Parathyroid adenoma (tissue), 2 donors: Measurements from ENCODE around the gene EXOSC6.

Experiments
- H2AFZ ChIP-seq: fragments of 300-600 bp; sonication (generic); one replicate; pipeline ENCODE4 v1.7.0; 2017; ENCODE audit warnings: antibody characterized with exemption, mild to moderate bottlenecking
- H3K27ac ChIP-seq: fragments of 300-600 bp; sonication (generic); one replicate; pipeline ENCODE4 v1.7.0; 2017
- H3K27me3 ChIP-seq: fragments of 300-600 bp; sonication (generic); one replicate; pipeline ENCODE4 v1.7.0; 2017; ENCODE audit warnings: low read length; ENCODE audit not compliant: control insufficient read depth, insufficient read depth
- H3K36me3 ChIP-seq: fragments of 300-600 bp; sonication (generic); one replicate; pipeline ENCODE4 v1.7.0; 2017; ENCODE audit warnings: low read length; ENCODE audit not compliant: control insufficient read depth, insufficient read depth
- H3K4me1 ChIP-seq: fragments of 300-600 bp; sonication (generic); one replicate; pipeline ENCODE4 v1.7.0; 2017; ENCODE audit warnings: control low read depth
- H3K4me2 ChIP-seq: fragments of 300-600 bp; sonication (generic); one replicate; pipeline ENCODE4 v1.7.0; 2017; ENCODE audit warnings: low read length
- H3K4me3 ChIP-seq: fragments of 300-600 bp; sonication (generic); one replicate; pipeline ENCODE4 v1.7.0; 2017; ENCODE audit warnings: low read depth, low read length
- H3K79me2 ChIP-seq: fragments of 300-600 bp; sonication (generic); one replicate; pipeline ENCODE4 v1.7.0; 2017; ENCODE audit warnings: control low read depth
- H3K9ac ChIP-seq: fragments of 300-600 bp; sonication (generic); one replicate; pipeline ENCODE4 v1.7.0; 2017; ENCODE audit warnings: mild to moderate bottlenecking
- H3K9me3 ChIP-seq: fragments of 300-600 bp; sonication (generic); one replicate; pipeline ENCODE4 v1.7.0; 2017; ENCODE audit warnings: low read length; ENCODE audit not compliant: control insufficient read depth
- CTCF ChIP-seq: fragments of 300-600 bp; sonication (generic); IDR thresholded peaks from one replicate; pipeline ENCODE4 v1.7.0; 2017; ENCODE audit warnings: antibody characterized with exemption, mild to moderate bottlenecking
- donor health status: primary hyperparathyroidism.

Gene EXOSC6

GRCh38 chr16:70255574-70255973 is 3.8 kb upstream of the EXOSC6 start:
- TF ChIP-seq CTCF: no peak
- Histone ChIP-seq H3K4me1 (no peaks in the 10 kb centered on the region), H3K9ac (no peak overlapping the region), H3K79me2 (no peaks in the 10 kb centered on the region), H3K4me3 (no peak overlapping the region), H3K4me2 (no peak overlapping the region), H3K9me3 (no peaks in the 10 kb centered on the region), H3K27me3 (no peaks in the 10 kb centered on the region), H3K27ac (no peak overlapping the region), H3K36me3 (no peaks in the 10 kb centered on the region), H2AFZ (no peak overlapping the region)

- no peak overlapping the region for H3K4me2 ChIP-seq
- H3K9ac ChIP-seq: no peak overlapping the region
- no peak for TF ChIP-seq CTCF
- no peak overlapping the region for H2AFZ ChIP-seq
- H3K9me3 ChIP-seq: no peaks in the 10 kb centered on the region
- H3K79me2 ChIP-seq: no peaks in the 10 kb centered on the region
- no peaks in the 10 kb centered on the region for H3K27me3 ChIP-seq
- H3K27ac ChIP-seq: no peak overlapping the region
- H3K36me3 ChIP-seq: no peaks in the 10 kb centered on the region
- no peak overlapping the region for H3K4me3 ChIP-seq
- H3K4me1 ChIP-seq: no peaks in the 10 kb centered on the region
Measured at GRCh38 chr16:70254965-70255286, 3.2 kb upstream of the EXOSC6 start.

- Histone ChIP-seq H3K27me3 (no peaks in the 10 kb centered on the region), H2AFZ (no peak overlapping the region), H3K4me3 (no peak overlapping the region), H3K9ac (no peak overlapping the region), H3K9me3 (no peaks in the 10 kb centered on the region), H3K79me2 (no peaks in the 10 kb centered on the region), H3K4me1 (no peaks in the 10 kb centered on the region), H3K36me3 (no peaks in the 10 kb centered on the region), H3K27ac (no peak overlapping the region), H3K4me2 (no peak overlapping the region)
- no peak for TF ChIP-seq CTCF
Measured at GRCh38 chr16:70254180-70254964, 2.6 kb upstream of the EXOSC6 start.

- peak; percentile 28 for TF ChIP-seq CTCF
- H3K9ac ChIP-seq: no peak overlapping the region
- H3K4me3 ChIP-seq: no peak overlapping the region
- no peak overlapping the region for H3K27ac ChIP-seq
- H2AFZ ChIP-seq: no peak overlapping the region
- no peaks in the 10 kb centered on the region for H3K9me3 ChIP-seq
- H3K79me2 ChIP-seq: no peaks in the 10 kb centered on the region
- H3K4me1 ChIP-seq: no peaks in the 10 kb centered on the region
- H3K27me3 ChIP-seq: no peaks in the 10 kb centered on the region
- H3K4me2 ChIP-seq: no peak overlapping the region
- H3K36me3 ChIP-seq: no peaks in the 10 kb centered on the region
Measured at GRCh38 chr16:70253291-70254106, 1.8 kb upstream of the EXOSC6 start.
